UCSD-AML1 (cell line): Measurements from ENCODE around the gene GUCY1A1.

Experiments
- DNase-seq: peaks from one replicate; lab custom pipeline; 2025; ENCODE audit not compliant: unreplicated experiment; lab: John Stamatoyannopoulos, UW

The GUCY1A1 gene

DNA sequence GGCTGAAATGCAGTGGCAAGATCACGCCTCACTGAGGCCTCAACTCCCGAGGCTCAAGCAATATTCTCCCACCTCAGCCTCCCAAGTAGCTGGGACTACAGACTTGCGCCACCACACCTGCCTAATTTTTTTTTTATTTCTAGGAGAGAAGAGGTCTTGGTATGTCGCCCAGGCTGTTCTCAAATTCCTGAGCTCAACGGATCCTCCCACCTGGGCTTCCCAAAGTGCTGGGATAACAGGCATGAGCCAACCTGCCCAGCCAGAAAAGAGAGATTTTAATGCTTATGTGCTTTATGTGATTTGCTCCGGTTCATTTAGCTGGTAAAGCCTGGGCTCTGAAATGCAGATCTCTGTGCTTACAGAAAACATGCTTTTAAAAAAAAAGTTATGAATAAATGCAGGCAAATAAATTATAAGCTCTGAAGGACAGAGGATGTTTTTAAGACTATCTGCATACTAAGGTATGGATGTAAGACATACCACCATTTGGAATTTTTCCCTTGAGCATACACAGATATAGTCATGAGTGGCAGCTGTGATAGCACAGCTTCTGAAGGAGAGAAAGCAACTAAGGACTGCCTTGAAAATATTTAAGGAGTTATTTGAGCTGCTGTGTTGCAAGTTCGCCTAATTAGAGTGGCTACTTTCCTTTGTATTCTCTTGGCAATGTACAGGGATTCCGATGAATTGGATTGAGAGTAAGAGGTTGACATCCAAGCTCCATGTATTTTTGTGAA lies 106.0 kb downstream of the GUCY1A1 start:
- no peak for DNase-seq

DNA sequence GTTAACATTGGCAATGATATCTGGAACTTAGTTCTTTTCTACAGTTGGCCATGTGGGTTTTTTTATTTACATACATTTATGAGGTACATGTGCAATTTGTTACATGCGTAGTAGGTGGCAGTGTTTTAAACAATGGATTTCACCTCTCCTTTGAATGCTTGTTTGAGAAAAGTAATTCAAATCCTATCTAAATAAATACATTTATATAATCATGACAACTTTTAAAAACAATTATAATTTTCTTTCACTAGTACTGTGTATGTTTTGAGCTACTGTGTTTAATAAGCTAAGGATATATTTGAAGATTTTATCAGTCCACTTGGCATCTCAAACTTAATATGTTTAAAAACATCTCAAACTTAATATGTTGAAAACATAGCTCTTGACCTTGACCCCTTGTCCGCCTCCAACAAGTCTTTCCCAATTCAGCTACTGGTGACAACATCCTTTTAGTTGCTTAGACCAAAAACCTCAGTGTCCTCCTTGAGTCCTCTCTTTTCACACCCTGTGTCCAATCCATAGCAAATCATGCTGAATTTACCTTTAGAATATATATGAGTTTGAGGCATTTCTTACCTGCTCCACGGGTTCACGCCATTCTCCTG lies 106.7 kb downstream of the GUCY1A1 start:
- DNase-seq = no peak

DNA sequence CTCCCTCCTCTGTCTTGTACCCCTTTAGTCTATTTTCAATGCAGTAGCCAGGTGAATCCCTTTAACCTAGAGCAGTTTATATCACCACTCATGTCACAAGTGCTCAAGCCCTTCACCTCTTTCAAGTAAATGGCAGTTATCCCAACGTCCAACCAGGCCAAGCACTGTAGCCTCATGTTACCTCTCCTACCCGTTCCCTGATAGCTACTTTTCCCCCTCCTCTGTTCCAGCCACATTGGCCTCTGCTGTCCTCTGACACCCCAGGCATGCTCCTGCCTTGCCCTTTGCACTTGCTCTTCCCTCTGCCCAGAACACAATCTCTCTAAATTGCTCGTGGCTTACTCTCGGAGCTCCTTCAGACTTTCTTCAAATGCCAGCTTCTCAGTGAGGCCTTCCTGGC lies 107.4 kb downstream of the GUCY1A1 start:
- DNase-seq = no peak

DNA sequence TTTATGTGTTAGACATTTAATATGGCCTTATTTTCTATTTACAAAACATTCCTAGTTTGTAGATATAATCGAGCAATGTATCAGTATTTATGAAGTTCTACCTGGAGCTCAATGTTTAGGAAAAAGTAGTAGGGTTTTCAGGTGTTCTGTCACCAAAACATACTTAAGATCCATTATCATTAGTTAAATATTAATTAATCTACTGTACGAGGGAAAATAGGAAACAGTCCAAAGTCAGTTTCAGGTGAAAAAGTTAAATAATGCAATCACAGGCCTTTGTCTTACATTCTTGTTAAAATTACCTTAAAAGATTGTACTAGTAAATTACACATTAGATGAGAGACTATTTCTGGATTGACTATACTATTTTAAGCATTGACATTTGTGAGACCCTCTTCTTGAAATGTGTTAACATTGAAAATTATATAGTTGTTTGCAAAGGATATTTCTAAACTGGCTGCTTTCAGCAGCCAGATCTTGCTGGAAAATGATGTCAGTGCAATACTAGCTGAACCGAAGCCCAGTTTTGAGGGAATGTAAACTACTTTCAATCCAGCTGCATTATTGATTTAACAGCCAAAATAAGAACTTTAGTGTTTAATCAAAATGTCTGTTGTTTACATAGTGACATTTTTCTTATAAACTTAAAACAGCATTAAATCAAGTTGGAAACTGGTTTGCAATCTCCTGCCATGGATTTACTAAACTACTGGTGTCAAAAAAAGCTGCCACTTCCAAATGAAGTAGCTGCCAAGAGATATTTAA lies 111.5 kb downstream of the GUCY1A1 start:
- no peak for DNase-seq

DNA sequence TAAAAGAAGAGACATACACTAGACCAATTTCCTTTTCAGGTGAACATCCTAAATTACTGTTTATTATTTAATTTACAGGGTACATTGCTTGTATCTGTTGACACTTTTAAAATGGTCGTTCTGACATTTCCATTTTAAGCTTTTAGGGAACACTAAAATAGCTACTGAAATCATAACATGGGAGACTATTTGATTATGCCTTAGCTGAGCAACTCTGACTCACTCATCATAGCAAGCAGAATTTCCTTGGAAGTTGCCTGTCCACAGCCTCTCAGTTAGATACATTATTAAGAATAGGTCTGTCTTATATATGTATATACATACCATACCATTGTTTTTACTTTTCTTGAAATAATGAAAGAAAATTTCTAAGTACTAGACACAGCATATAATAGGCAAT lies 114.1 kb downstream of the GUCY1A1 start:
- no peak for DNase-seq

DNA sequence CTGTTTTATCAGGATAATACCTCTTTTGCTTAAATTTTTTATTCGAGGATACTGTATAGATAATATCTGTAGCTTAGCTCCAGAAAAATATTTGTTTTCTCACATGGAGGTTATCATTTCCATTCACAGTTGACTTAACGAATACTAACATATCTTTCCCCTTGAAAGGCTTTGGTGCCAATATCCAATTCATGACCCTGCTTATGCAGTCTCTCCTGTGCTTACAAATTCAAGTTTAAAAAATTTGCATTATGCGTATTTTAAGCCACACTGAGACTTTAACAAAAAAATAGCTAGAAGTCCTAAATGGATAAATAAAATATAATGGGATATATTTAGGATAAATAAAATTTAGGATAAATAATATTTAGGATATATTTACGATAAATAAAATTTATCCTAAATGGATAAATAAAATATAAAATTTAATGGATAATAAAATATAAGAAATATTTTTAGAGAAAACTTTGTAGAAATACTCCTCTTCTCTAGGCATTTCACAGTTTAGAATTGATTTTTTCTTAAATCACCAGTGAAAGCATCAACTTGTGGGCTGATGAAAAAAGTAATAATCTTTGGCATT lies 114.7 kb downstream of the GUCY1A1 start:
- DNase-seq = no peak
